HG02642 (cell line): ENCODE data around the gene PACS2.
"Not testable (repeated sequence)": the region's sequence is repeated elsewhere in the genome, so short reads cannot be mapped to it uniquely, and the experiment has no call there.

ENCODE experiments used
- ATAC-seq: cut with Tn5 transposase; IDR thresholded peaks from one replicate; pipeline ENCODE4 v1.9.1; 2021; ENCODE audit warnings: mild to moderate bottlenecking; ENCODE audit not compliant: unreplicated experiment, poor library complexity

Gene PACS2

DNA sequence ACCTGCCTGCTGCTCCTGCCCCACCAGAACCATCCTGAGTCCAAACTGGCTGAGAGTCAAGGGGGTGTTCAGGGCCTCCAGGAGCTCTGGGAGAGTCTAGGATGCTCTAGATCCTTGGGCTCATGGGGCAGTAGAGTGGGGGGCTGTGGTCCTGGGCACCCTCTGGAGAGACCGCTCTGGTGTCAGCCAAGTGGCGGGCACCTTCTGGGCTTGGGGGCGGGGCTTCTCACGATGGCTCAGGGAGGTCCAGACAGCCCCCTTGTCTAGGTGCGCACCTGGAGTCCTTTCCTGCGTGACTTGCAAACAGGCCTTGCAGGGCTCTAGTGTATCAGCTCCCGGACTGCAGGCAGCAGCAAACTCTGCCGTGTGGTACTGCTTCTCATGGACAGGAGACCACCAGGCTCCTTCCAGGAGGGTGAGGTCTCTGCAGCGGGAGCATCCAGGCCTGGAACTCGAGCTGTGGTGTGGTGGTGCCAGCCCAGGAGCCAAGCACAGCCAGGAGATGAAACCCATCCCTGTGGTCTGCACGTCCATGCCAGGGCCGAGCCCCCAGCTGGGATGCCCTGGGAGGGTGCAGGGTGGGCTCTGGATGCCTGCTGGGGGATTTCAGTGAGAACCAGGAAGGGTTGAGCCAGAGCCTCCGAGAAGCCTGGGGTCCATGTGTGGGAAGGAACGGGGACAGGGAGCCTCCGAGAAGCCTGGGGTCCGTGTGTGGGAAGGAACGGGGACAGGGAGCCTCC, 15.0 kb downstream of the PACS2 start:
- no peak for ATAC-seq

DNA sequence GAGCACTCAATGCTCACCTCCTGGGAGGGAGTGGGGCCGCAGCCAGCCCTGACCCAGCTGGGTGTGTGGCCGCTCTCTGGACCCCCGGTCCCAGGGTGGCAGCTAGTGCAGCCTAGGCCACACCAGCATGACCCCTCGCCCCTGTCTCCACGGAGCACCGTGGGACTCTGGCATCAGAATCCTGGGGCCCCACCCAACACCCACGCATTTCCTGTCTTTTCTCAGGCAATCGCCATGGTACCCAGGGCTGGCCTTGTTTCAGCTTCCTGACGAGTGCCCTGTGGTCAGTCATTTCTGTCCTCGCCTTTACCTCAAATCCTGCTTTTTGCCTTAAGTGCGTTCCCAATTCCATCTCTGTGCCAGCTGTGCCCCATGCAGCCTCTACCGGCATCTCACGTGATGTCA, 15.9 kb downstream of the PACS2 start:
- ATAC-seq = no peak

DNA sequence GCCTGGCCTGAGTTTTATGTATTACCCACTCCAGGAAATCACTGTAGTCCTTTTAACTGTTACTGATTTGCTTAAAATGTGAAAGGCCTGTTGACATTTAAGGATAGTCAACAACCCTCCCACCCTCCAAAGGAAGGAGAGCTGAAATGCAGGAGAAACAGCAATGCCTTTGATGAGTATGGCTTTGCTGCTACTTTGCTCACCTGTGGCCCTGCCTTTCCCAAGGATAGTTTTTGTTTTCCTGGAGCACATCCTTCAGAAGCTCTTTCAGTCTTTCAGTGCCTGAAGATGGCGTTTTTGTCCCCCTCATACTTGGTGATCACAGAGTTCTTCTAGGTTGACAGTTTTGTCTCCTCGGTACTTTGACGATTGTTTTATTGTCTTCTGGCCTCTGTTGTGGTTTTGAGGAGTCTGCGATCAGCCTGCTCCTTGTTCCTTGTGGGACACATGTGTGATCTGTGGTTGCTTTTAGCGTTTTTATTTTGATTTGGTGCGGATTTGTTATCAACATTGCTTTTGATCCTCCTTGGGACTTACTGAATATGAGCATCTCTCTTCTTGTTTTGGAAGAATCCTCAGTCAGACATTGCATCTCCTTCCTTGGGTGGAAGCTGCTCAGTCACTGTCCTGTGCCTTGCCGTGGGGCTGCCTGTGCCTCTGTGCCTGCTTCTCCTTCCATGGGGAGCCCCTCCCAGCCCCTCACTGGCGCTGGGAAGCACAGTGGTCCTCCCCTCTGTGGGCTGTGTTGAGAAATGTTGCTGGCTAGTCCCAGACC, 17.2 kb downstream of the PACS2 start:
- ATAC-seq = no peak

DNA sequence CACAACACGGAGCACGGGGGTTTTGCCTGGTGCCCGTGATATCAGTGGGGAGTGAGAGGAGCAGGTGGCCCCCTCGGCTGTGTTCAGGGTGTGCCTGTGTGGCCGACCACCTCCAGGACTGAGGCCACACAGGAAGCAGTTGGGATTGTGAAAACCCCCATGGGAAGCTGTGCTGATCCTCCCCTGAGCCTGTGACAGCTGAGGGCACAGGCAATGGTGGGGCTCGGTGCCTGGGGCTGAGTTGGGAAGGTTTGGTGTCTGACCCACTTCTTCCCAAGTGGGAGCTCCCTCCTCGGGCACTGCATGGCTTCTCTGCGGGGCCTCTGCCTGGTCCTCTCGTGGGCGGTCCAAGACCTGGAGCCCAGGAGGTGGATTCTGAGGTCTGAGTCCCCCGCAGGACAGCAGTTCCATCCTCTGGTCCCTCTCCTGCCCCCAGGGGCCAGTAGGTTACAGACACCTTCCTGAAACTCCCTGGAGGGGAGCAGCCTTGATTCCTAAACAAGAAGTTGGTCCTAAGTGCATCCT, 17.9 kb downstream of the PACS2 start:
- ATAC-seq = no peak

- ATAC-seq = no peak
Observed at GRCh38 chr14:105333020-105333490, 18.5 kb downstream of the PACS2 start.

GRCh38 chr14:105333613-105334364, 19.2 kb downstream of the PACS2 start:
- no peak for ATAC-seq

GRCh38 chr14:105334383-105335230, 20.1 kb downstream of the PACS2 start:
- no peak for ATAC-seq

DNA sequence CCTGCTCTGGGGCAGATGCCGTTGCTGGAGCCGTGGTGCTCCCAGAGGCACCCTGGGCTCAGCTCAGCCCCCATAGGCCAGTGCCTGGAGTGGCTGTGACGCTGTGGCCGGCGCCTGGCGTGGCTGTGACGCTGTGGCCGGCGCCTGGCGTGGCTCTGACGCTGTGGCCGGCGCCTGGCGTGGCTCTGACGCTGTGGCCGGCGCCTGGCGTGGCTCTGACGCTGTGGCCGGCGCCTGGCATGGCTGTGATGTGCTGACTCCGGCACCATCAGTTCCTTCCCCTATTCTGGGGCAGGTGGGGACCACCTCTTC, 20.6 kb downstream of the PACS2 start:
- ATAC-seq = not testable (repeated sequence)

GRCh38 chr14:105335735-105336476, 21.4 kb downstream of the PACS2 start:
- no peak for ATAC-seq

- ATAC-seq = no peak
Observed at GRCh38 chr14:105336477-105337287, 22.1 kb downstream of the PACS2 start.

DNA sequence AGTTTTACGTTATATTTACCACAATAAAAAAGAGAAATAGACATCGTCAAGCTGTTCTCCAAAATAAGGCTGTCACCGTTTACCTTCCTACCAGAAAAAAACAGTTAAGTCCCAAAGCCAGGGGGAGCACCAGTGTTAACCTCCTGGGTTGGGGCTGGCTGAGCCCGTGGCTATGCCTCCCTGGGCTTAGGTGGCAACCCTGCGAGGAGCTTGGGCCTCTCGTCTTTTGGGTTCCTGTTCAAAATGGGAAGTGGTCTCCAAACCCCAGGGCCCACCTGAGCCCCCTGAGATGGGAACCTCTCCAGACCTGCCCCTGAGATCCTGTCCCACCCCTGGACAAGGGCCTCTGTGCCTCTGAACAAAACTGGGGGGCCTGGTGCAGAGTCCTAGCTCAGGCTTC, 22.9 kb downstream of the PACS2 start:
- ATAC-seq = no peak

DNA sequence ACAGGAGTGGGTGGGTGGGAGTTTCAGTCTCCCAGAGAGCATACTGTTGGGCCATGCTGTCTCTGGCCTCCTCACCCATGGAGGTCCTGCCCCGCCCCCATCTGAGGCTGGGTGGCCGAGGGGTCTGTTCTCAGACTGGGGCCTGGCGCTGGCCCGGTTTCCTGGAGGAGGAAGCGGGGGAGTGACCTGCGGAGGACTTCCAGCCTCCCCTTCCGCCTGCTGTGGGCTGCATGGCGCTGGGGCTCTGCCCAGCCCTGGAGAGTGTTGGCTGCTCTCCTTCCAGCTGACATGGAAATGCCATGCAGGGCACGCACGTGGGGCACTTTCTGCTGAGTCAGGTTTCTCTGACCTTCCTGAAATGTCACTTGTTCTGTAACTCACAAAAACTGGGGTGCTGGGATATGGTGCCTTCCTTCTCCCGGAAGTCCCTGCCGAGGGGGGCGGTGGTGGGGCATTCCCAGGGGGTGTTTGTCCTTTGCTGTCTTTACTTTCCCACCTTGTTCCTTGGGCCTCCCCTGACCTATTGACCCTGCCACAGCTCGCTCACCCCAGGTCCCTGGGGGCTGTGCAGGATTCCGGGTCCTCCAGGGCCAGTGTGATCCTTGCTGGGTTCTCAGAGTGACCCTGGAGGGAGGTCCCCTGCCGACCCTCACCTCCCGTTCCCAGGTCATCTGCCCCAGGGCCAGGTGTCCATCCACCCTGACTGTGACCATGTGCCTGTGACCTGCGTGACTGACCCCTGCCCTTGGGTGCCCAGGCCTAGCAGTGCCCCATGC, 23.6 kb downstream of the PACS2 start:
- ATAC-seq = no peak

DNA sequence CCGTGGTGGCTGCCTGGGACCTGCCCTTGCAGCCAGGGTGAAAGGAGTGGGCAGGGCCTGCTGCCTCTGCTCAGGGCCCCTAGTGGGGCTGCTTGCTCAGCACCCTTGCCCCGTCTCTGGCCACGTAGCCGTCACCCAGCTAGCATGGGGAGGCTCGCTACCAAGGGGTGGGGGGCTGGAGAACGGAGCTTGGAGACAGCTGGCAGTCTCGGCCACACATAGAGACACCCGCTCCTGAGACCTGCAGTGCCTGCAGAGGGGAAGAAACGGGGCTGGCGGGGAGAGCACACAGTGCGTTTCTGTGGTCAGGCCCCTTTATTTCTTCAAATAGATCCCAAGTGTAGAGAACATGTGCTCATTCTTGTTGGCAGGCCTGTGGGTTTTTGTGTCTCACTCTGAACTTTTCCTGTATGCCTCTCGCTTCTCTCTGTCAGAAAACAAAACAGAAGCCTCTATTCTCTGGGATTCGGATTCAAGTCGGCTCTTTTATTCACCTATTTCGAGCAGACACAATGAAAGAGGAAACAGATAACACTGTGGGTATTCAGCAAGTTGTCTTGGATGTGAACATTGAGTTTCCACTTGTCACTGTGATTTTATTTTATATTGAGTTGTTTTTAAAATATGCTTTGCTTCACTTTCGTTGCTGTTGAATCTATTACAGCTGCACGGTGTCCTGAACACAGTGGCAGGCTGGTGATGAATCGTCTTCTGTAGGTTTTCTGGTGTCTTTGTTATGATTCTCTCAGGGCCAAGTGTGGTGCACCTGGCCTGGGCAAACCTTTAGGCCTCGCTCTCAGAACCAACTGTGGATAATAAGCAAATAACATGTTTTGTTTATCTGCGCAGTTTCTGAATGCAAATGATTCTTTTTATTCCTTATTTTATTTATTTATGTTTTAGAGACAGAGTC, 26.5 kb downstream of the PACS2 start:
- no peak for ATAC-seq

GRCh38 chr14:105343194-105343593, 28.6 kb downstream of the PACS2 start:
- no peak for ATAC-seq

DNA sequence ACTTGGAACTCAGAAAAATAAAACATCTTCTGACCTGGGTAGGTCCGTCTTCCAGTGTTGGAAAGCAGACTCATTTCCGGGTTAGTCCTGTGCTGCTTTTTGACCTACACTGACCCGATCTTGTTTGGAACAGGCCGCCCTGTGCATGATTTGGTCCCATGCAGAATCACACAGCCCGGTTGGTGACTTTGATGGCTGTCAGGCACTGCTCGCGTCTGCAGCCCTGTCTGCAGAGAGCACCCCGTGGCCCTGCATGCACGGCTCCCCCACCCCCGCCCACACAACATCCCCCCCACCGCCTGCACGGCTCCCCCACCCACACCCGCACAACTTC, 31.6 kb downstream of the PACS2 start:
- no peak for ATAC-seq

DNA sequence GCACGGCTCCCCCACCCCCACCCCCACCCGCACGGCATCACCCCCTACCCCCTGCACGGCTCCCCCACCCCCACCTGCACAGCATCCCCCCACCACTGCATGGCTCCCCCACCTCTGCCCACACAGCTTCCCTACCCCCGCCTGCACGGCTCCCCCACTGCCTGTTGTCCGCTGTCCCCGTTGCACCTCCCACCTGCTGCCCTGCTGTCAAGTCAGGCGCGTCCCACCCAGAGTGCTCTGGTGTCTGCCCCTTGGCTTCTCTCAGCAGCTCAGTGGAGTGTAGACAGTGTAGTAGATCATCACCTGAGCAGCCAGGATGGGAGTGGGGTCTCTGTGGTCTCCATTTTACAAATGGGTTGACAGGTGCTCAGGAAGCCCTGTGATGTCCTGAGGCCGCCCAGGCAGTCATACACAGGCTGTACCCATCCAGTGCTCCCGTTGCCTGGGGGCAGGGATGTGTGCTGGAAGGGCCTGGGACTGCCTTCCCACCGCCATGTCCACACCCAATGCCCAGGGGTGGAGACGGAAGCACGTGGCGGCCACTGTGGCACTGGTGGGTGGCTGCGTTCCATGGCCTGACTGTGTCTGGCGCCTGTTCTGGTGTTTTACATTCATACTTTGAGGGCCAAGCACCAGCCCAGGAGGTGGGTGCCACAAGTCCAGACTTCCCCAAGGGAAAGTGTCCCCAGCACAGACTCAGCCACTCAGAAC, 32.5 kb downstream of the PACS2 start:
- ATAC-seq = no peak
